H4 (cell line): ENCODE data around the gene TECPR2. TPM values are rescaled to one million over a fixed set of nuclear protein-coding genes. Genes with fewer than 3 reads are reported as not detected.
"Not testable (repeated sequence)": the region's sequence is repeated elsewhere in the genome, so short reads cannot be mapped to it uniquely, and the experiment has no call there.

Source experiments
- DNase-seq: peaks from one replicate; pipeline ENCODE4 v3.0.0-alpha.2; 2015; ENCODE audit warnings: low spot score
- total RNA-seq: library from RNA; depleted of rRNA; stranded (reverse); fragments of >200 nt; shearing (Covaris generic); gene quantifications from 2 replicates; pipeline ENCODE4 v1.2.3, GENCODE V29; 2014

The TECPR2 gene
- total RNA-seq, 1 experiment from 2014 or later, result 3.6 TPM

GRCh38 chr14:102509746-102510615 is 147.2 kb downstream of the TECPR2 start, which contains the start of gene ANKRD9:
ANKRD9 (minus strand) TSS chr14:102509776; CDS start chr14:102507889, 1,887 bp downstream.
- peak; percentile 86 for DNase-seq

GRCh38 chr14:102510616-102511520 is 148.1 kb downstream of the TECPR2 start:
- no peak for DNase-seq

- DNase-seq, result no peak
These were observed 148.8 kb downstream of the TECPR2 start for GRCh38 chr14:102511538-102511937.

- DNase-seq, result no peak
These were observed 150.1 kb downstream of the TECPR2 start for GRCh38 chr14:102512793-102513300.

GRCh38 chr14:102513899-102514772 is 151.4 kb downstream of the TECPR2 start:
- no peak for DNase-seq

GRCh38 chr14:102514987-102515733 is 152.4 kb downstream of the TECPR2 start:
- no peak for DNase-seq

- no peak for DNase-seq
These were observed 154.0 kb downstream of the TECPR2 start for GRCh38 chr14:102516531-102517391.

- DNase-seq, result no peak
These were observed 154.8 kb downstream of the TECPR2 start for GRCh38 chr14:102517392-102518062.

GRCh38 chr14:102518063-102518648 is 155.4 kb downstream of the TECPR2 start:
- no peak for DNase-seq

- not testable (repeated sequence) for DNase-seq
These were observed 157.0 kb downstream of the TECPR2 start for GRCh38 chr14:102519709-102520108.

GRCh38 chr14:102523200-102523568 is 160.4 kb downstream of the TECPR2 start:
- DNase-seq, result no peak

- no peak for DNase-seq
These were observed 161.1 kb downstream of the TECPR2 start for GRCh38 chr14:102523569-102524450.

- DNase-seq, result peak; percentile 97
These were observed 161.9 kb downstream of the TECPR2 start for GRCh38 chr14:102524451-102525218.

GRCh38 chr14:102525219-102525928 is 162.6 kb downstream of the TECPR2 start:
- peak; percentile 65 for DNase-seq

GRCh38 chr14:102525929-102526497 is 163.3 kb downstream of the TECPR2 start:
- no peak for DNase-seq
